Transverse colon (tissue), 3 donors: ENCODE measurements around the gene C11orf68.

Source experiments
- POLR2A ChIP-seq: fragments of 450-650 bp; IDR thresholded peaks from one replicate; pipeline ENCODE4 v1.6.1; 2016; ENCODE audit warnings: antibody characterized with exemption, mild to moderate bottlenecking, moderate library complexity
- TF ChIP-seq, protein P1 (sequence below), 5 experiments: fragments of 200-600 bp in 3 of 5; fragments of 450-650 bp in 2 of 5; sonication (generic) in 3 of 5; IDR thresholded peaks; 1 replicate in 2 of 5; 2 replicates in 3 of 5; pipeline ENCODE4 v1.5.1; 2016 to 2017; ENCODE audit warnings: antibody characterized with exemption in 5 of 5, inconsistent platforms in 3 of 5, mild to moderate bottlenecking in 2 of 5, moderate library complexity in 1 of 5

DNA sequence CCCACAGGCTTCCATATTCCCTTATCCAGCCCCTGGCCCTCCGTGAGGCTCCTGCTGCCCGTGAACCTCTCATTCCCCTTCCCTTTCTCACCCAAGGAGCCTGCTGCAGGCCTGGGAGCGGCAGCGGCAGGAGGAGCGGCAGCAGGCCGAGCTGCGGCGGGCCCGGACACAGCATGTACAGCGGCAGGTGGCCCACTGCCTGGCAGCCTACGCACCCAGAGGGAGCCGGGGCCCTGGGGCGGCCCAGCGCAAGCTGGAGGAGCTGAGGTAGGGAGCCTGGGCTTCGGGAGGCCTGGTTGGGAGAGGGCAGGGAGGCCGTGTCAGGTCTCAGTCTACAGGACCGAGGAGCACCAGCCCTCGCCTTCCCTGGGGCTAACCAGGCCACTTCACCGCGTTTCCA, 34.6 kb upstream of the C11orf68 start:
- TF ChIP-seq, protein P1, sequence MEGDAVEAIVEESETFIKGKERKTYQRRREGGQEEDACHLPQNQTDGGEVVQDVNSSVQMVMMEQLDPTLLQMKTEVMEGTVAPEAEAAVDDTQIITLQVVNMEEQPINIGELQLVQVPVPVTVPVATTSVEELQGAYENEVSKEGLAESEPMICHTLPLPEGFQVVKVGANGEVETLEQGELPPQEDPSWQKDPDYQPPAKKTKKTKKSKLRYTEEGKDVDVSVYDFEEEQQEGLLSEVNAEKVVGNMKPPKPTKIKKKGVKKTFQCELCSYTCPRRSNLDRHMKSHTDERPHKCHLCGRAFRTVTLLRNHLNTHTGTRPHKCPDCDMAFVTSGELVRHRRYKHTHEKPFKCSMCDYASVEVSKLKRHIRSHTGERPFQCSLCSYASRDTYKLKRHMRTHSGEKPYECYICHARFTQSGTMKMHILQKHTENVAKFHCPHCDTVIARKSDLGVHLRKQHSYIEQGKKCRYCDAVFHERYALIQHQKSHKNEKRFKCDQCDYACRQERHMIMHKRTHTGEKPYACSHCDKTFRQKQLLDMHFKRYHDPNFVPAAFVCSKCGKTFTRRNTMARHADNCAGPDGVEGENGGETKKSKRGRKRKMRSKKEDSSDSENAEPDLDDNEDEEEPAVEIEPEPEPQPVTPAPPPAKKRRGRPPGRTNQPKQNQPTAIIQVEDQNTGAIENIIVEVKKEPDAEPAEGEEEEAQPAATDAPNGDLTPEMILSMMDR (IDR thresholded peaks at IDR 0.05): no peak
- TF ChIP-seq POLR2A: no peak
